ENCODE measurements around the gene GPSM1. TPM values are rescaled to one million over a fixed set of nuclear protein-coding genes. Genes with fewer than 3 reads are reported as not detected.

GPSM1 gene
- total RNA-seq, 1 experiment from 2014 or later = 14.2 TPM

DNA sequence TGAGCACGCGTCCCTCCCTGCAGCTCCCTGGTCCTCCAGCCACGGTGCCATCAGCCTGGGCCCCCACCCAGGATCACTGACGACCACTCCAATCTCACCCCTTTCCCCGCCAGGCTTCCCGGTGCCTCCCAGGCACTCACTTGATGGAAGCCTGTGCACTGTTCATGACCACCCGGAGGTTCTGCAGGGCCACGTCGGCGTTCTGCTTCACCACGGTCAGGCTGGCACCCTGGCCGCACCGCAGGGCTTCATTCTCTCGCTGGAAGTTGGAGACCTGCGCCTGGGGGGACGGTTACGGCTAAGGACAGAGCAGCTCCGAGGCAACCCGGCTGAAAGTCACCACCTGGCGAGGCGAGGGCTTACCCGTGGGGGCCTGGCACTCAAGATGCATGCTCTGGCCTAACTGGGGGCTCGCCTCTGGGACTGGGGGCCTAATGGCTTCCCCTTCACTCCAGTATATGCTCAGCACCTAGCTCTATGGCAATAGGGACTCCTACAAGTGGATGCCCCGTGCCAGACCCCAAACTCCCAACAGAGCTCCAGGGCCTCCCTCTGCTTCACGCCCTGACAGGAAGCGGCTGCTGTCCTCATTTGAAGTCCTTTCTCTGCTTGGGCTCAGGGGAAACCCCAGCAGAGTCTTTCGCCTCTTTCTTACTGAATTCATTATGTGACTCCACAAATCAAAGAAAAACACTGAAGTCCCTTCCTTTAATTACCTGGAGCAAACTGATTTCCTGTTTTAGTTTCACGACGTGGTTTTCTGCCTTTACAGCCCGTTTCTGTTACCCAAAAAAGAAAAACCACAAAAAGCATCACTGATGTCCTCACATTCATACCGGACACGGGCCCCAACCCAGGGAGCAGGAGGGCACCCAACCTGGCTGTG, 76.8 kb downstream of the GPSM1 start (continued):
- TF ChIP-seq, protein P1, sequence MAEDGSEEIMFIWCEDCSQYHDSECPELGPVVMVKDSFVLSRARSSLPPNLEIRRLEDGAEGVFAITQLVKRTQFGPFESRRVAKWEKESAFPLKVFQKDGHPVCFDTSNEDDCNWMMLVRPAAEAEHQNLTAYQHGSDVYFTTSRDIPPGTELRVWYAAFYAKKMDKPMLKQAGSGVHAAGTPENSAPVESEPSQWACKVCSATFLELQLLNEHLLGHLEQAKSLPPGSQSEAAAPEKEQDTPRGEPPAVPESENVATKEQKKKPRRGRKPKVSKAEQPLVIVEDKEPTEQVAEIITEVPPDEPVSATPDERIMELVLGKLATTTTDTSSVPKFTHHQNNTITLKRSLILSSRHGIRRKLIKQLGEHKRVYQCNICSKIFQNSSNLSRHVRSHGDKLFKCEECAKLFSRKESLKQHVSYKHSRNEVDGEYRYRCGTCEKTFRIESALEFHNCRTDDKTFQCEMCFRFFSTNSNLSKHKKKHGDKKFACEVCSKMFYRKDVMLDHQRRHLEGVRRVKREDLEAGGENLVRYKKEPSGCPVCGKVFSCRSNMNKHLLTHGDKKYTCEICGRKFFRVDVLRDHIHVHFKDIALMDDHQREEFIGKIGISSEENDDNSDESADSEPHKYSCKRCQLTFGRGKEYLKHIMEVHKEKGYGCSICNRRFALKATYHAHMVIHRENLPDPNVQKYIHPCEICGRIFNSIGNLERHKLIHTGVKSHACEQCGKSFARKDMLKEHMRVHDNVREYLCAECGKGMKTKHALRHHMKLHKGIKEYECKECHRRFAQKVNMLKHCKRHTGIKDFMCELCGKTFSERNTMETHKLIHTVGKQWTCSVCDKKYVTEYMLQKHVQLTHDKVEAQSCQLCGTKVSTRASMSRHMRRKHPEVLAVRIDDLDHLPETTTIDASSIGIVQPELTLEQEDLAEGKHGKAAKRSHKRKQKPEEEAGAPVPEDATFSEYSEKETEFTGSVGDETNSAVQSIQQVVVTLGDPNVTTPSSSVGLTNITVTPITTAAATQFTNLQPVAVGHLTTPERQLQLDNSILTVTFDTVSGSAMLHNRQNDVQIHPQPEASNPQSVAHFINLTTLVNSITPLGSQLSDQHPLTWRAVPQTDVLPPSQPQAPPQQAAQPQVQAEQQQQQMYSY (CRISPR knock-in tag; IDR thresholded peaks at IDR 0.05) = no peak
- TF ChIP-seq SMAD4 (CRISPR knock-in tag; IDR thresholded peaks at IDR 0.05) (no peak), ZNF263 (CRISPR knock-in tag; IDR thresholded peaks at IDR 0.05; ENCODE audit: low read depth) (no peak), NFE2L1 (CRISPR knock-in tag; IDR thresholded peaks at IDR 0.05) (no peak), ZNF423 (CRISPR knock-in tag; IDR thresholded peaks at IDR 0.05) (no peak)
- TF ChIP-seq, protein P2, sequence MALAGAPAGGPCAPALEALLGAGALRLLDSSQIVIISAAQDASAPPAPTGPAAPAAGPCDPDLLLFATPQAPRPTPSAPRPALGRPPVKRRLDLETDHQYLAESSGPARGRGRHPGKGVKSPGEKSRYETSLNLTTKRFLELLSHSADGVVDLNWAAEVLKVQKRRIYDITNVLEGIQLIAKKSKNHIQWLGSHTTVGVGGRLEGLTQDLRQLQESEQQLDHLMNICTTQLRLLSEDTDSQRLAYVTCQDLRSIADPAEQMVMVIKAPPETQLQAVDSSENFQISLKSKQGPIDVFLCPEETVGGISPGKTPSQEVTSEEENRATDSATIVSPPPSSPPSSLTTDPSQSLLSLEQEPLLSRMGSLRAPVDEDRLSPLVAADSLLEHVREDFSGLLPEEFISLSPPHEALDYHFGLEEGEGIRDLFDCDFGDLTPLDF (CRISPR knock-in tag; IDR thresholded peaks at IDR 0.05) = no peak
- TF ChIP-seq, protein P3, sequence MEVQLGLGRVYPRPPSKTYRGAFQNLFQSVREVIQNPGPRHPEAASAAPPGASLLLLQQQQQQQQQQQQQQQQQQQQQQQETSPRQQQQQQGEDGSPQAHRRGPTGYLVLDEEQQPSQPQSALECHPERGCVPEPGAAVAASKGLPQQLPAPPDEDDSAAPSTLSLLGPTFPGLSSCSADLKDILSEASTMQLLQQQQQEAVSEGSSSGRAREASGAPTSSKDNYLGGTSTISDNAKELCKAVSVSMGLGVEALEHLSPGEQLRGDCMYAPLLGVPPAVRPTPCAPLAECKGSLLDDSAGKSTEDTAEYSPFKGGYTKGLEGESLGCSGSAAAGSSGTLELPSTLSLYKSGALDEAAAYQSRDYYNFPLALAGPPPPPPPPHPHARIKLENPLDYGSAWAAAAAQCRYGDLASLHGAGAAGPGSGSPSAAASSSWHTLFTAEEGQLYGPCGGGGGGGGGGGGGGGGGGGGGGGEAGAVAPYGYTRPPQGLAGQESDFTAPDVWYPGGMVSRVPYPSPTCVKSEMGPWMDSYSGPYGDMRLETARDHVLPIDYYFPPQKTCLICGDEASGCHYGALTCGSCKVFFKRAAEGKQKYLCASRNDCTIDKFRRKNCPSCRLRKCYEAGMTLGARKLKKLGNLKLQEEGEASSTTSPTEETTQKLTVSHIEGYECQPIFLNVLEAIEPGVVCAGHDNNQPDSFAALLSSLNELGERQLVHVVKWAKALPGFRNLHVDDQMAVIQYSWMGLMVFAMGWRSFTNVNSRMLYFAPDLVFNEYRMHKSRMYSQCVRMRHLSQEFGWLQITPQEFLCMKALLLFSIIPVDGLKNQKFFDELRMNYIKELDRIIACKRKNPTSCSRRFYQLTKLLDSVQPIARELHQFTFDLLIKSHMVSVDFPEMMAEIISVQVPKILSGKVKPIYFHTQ (CRISPR knock-in tag; IDR thresholded peaks at IDR 0.05) = no peak
- TF ChIP-seq, protein P4, sequence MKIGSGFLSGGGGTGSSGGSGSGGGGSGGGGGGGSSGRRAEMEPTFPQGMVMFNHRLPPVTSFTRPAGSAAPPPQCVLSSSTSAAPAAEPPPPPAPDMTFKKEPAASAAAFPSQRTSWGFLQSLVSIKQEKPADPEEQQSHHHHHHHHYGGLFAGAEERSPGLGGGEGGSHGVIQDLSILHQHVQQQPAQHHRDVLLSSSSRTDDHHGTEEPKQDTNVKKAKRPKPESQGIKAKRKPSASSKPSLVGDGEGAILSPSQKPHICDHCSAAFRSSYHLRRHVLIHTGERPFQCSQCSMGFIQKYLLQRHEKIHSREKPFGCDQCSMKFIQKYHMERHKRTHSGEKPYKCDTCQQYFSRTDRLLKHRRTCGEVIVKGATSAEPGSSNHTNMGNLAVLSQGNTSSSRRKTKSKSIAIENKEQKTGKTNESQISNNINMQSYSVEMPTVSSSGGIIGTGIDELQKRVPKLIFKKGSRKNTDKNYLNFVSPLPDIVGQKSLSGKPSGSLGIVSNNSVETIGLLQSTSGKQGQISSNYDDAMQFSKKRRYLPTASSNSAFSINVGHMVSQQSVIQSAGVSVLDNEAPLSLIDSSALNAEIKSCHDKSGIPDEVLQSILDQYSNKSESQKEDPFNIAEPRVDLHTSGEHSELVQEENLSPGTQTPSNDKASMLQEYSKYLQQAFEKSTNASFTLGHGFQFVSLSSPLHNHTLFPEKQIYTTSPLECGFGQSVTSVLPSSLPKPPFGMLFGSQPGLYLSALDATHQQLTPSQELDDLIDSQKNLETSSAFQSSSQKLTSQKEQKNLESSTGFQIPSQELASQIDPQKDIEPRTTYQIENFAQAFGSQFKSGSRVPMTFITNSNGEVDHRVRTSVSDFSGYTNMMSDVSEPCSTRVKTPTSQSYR (CRISPR knock-in tag; IDR thresholded peaks at IDR 0.05) = no peak
- TF ChIP-seq, protein P5, sequence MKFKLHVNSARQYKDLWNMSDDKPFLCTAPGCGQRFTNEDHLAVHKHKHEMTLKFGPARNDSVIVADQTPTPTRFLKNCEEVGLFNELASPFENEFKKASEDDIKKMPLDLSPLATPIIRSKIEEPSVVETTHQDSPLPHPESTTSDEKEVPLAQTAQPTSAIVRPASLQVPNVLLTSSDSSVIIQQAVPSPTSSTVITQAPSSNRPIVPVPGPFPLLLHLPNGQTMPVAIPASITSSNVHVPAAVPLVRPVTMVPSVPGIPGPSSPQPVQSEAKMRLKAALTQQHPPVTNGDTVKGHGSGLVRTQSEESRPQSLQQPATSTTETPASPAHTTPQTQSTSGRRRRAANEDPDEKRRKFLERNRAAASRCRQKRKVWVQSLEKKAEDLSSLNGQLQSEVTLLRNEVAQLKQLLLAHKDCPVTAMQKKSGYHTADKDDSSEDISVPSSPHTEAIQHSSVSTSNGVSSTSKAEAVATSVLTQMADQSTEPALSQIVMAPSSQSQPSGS (CRISPR knock-in tag; IDR thresholded peaks at IDR 0.05; ENCODE audit: borderline replicate concordance, low read depth) = no peak

DNA sequence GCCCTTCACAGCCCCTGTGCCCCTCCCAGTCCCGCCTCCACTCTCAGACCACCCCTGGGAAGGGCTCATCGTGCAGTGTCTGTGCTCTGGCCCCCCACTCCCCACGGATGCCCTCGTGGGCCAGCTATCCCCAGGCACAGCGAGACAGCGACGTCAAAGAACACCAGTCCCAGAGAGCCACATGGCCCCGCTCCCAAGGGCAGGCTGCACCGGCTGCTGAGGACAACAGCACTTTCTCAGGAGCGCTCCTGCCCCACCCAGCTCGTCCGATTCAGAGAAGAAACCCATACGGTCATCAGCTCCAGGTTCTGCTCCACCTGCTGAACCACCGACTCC, 77.4 kb downstream of the GPSM1 start:
- no peak for ATAC-seq
- DNase-seq (ENCODE audit: low spot score) = no peak
- Mint-ChIP-seq H3K4me1 (peaks cover 14% of the 10 kb centered on the region), H3K27me3 (ENCODE audit: low read depth) (no peaks in the 10 kb centered on the region), H3K9me3 (no peaks in the 10 kb centered on the region), H3K36me3 (peaks cover 59% of the 10 kb centered on the region), H3K27ac (no peak overlapping the region; the same call in 1 of the 2 replicates), H3K4me3 (no peak overlapping the region)
- TF ChIP-seq ESRRA (CRISPR knock-in tag; IDR thresholded peaks at IDR 0.05; ENCODE audit: borderline replicate concordance) (no peak), GTF2I (CRISPR knock-in tag; conservative IDR thresholded peaks at IDR 0.05) (no peak), RELA (CRISPR knock-in tag; IDR thresholded peaks at IDR 0.05; ENCODE audit: borderline replicate concordance) (no peak), HMGA2 (CRISPR knock-in tag; IDR thresholded peaks at IDR 0.05) (no peak)
- ChIA-PET CTCF (interaction anchor here (1.6 kb wide), 1 partner anchor 59 kb away, joined by 3 read pairs; no protein-coding TSS in a partner anchor), POLR2A (no interaction called here)

Measured in WTC11 (cell line).